Chondrocyte (in vitro differentiated cells): ENCODE results near the gene GNRHR. TPM values are rescaled to one million over a fixed set of nuclear protein-coding genes. Genes with fewer than 3 reads are reported as not detected.

Experiments used
- DNase-seq: peaks from one replicate; pipeline ENCODE4 v3.0.0; 2021; ENCODE audit warnings: mixed read lengths, low spot score
- H3K27ac Mint-ChIP-seq: one replicate; pipeline ENCODE4 v1.8.0; 2021; ENCODE audit warnings: mild to moderate bottlenecking, moderate library complexity, mixed read lengths; ENCODE audit not compliant: unreplicated experiment
- H3K27me3 Mint-ChIP-seq: 2 replicates; pipeline ENCODE4 v1.8.0; 2021; ENCODE audit warnings: low read depth, mixed read lengths
- H3K36me3 Mint-ChIP-seq: 2 replicates; pipeline ENCODE4 v1.8.0; 2021; ENCODE audit warnings: low read depth, mixed read lengths
- H3K4me1 Mint-ChIP-seq: 2 replicates; pipeline ENCODE4 v1.8.0; 2021; ENCODE audit warnings: low read depth, mild to moderate bottlenecking, mixed read lengths
- H3K4me3 Mint-ChIP-seq: one replicate; pipeline ENCODE4 v1.8.0; 2021; ENCODE audit warnings: mild to moderate bottlenecking, moderate library complexity, mixed read lengths; ENCODE audit not compliant: unreplicated experiment
- H3K9me3 Mint-ChIP-seq: 2 replicates; pipeline ENCODE4 v1.8.0; 2021; ENCODE audit warnings: low read depth, mixed read lengths
- total RNA-seq: library from RNA; stranded (reverse); gene quantifications from 3 replicates; pipeline ENCODE4 v1.2.1, GENCODE V29; 2021
- TF ChIP-seq, protein P1 (sequence below): fragments of 200-600 bp; sonication (generic); IDR thresholded peaks from 2 replicates; pipeline ENCODE4 v1.5.0; 2021; ENCODE audit warnings: antibody characterized with exemption, mild to moderate bottlenecking, moderate library complexity

Gene GNRHR
- total RNA-seq, 1 donor from 2014 or later, result not detected

GRCh38 chr4:67723949-67724348, 30.2 kb downstream of the GNRHR start:
- Mint-ChIP-seq H3K4me3 (no peak overlapping the region), H3K4me1 (peaks cover 8% of the 10 kb centered on the region), H3K9me3 (peaks cover 10% of the 10 kb centered on the region), H3K36me3 (peaks cover 4% of the 10 kb centered on the region), H3K27ac (no peak overlapping the region), H3K27me3 (no peaks in the 10 kb centered on the region)
- TF ChIP-seq, protein P1, sequence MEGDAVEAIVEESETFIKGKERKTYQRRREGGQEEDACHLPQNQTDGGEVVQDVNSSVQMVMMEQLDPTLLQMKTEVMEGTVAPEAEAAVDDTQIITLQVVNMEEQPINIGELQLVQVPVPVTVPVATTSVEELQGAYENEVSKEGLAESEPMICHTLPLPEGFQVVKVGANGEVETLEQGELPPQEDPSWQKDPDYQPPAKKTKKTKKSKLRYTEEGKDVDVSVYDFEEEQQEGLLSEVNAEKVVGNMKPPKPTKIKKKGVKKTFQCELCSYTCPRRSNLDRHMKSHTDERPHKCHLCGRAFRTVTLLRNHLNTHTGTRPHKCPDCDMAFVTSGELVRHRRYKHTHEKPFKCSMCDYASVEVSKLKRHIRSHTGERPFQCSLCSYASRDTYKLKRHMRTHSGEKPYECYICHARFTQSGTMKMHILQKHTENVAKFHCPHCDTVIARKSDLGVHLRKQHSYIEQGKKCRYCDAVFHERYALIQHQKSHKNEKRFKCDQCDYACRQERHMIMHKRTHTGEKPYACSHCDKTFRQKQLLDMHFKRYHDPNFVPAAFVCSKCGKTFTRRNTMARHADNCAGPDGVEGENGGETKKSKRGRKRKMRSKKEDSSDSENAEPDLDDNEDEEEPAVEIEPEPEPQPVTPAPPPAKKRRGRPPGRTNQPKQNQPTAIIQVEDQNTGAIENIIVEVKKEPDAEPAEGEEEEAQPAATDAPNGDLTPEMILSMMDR, result no peak
- no peak for DNase-seq

GRCh38 chr4:67723341-67723740, 30.8 kb downstream of the GNRHR start:
- H3K27me3 Mint-ChIP-seq, result no peaks in the 10 kb centered on the region
- H3K27ac Mint-ChIP-seq, result no peak overlapping the region
- peaks cover 10% of the 10 kb centered on the region for H3K9me3 Mint-ChIP-seq
- H3K36me3 Mint-ChIP-seq, result peaks cover 4% of the 10 kb centered on the region
- TF ChIP-seq, protein P1, result no peak
- no peak for DNase-seq
- H3K4me1 Mint-ChIP-seq, result peaks cover 8% of the 10 kb centered on the region
- H3K4me3 Mint-ChIP-seq, result no peak overlapping the region

- TF ChIP-seq, protein P1, result no peak
- no peak for DNase-seq
- Mint-ChIP-seq H3K4me3 (no peak overlapping the region), H3K27ac (no peak overlapping the region), H3K27me3 (no peaks in the 10 kb centered on the region), H3K4me1 (peaks cover 6% of the 10 kb centered on the region), H3K9me3 (peaks cover 2% of the 10 kb centered on the region), H3K36me3 (peaks cover 2% of the 10 kb centered on the region)
Measured at GRCh38 chr4:67721770-67722597, 32.2 kb downstream of the GNRHR start.

DNA sequence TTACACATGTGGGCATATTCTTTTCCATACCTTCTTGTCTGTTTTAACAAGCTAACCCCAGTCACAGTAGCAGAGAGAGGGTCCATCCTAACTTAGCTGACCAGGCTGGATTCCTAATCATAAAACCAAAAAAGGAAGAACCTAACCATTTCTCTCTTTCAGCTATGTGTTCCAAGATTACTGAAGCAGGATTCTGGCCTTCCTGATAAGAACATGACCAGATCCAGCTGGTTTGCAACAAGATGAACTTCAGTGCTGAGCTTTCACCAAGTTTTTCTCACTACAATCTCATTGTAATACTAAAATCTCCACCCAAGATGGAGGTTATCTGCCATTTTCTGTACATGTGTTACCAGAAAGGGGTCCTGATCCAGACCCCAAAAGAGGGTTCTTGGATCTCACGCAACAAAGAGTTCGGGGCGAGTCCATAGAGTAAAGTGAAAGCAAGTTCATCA, 32.8 kb downstream of the GNRHR start:
- H3K27me3 Mint-ChIP-seq, result no peaks in the 10 kb centered on the region
- H3K36me3 Mint-ChIP-seq, result peaks cover 2% of the 10 kb centered on the region
- no peak overlapping the region for H3K27ac Mint-ChIP-seq
- H3K9me3 Mint-ChIP-seq, result no peaks in the 10 kb centered on the region
- TF ChIP-seq, protein P1, result no peak
- no peak overlapping the region for H3K4me3 Mint-ChIP-seq
- H3K4me1 Mint-ChIP-seq, result peaks cover 3% of the 10 kb centered on the region
- DNase-seq, result no peak

- Mint-ChIP-seq H3K27me3 (no peaks in the 10 kb centered on the region), H3K27ac (no peak overlapping the region), H3K9me3 (no peaks in the 10 kb centered on the region), H3K4me1 (peaks cover 3% of the 10 kb centered on the region), H3K4me3 (no peak overlapping the region), H3K36me3 (peaks cover 2% of the 10 kb centered on the region)
- no peak for DNase-seq
- TF ChIP-seq, protein P1, result no peak
Measured at GRCh38 chr4:67719953-67720617, 34.1 kb downstream of the GNRHR start.
